GM12878 (cell line): ENCODE data around the gene TNRC6C. TPM values are rescaled to one million over a fixed set of nuclear protein-coding genes. Genes with fewer than 3 reads are reported as not detected.

Experiments
- ATAC-seq: fragments of 200-7000 bp; cut with Tn5 transposase; 3 replicates; pipeline ENCODE4 v1.9.1; 2020; ENCODE audit warnings: mild to moderate bottlenecking, moderate library complexity
- BruUV-seq: library from RNA; stranded (reverse); fragments of 400-500 nt; replicated peaks from 2 replicates; lab custom pipeline; 2021; lab: Mats Ljungman, UMichigan
- CTCF ChIA-PET: fragments of 300-600 bp; sonication (Branson Sonifier 250); formaldehyde crosslinking; extraction: SDS; loops from one replicate; lab custom pipeline; 2021; ENCODE audit warnings: inconsistent platforms; lab: Yijun Ruan, JAX
- POLR2A ChIA-PET: fragments of 350-600 bp; formaldehyde crosslinking; extraction: SDS; loops from one replicate; lab custom pipeline; 2021; ENCODE audit warnings: inconsistent platforms; lab: Charles Lee
- RAD21 ChIA-PET: fragments of 300-600 bp; sonication (Branson Sonifier 250); formaldehyde crosslinking; loops from one replicate; lab custom pipeline; 2023; ENCODE audit warnings: antibody characterized with exemption; ENCODE audit not compliant: unreplicated experiment; lab: Charles Lee
- SMC1A ChIA-PET: fragments of 300-600 bp; sonication (Branson Sonifier 250); formaldehyde crosslinking; loops from one replicate; lab custom pipeline; 2023; ENCODE audit not compliant: unreplicated experiment, uncharacterized antibody; lab: Charles Lee
- DNase-seq: peaks from one replicate; pipeline ENCODE4 v3.0.0-alpha.2; 2011; ENCODE audit warnings: low read depth, low spot score
- FAIRE-seq: peaks from 3 replicates; lab custom pipeline; 2011; peaks lifted over from hg19 to GRCh38; lab: Jason Lieb, UNC
- H2AFZ ChIP-seq: 2 replicates; pipeline ENCODE4 v1.6.0; 2011; ENCODE audit warnings: low read depth, low read length, control low read depth; ENCODE audit not compliant: control insufficient read depth
- H3K27ac ChIP-seq: 2 replicates; pipeline ENCODE4 v1.5.1; 2011; ENCODE audit warnings: control low read depth; ENCODE audit not compliant: control insufficient read depth, insufficient read depth
- H3K27me3 ChIP-seq, 2 experiments: replicated peaks in 1 of 2; 2 replicates each; pipeline versions ENCODE4 v1.6.0 to v1.6.1; 2011; ENCODE audit warnings: low read length in 1 of 2; ENCODE audit not compliant: control insufficient read depth in 2 of 2, insufficient read depth in 2 of 2
- H3K36me3 ChIP-seq, 2 experiments: 2 replicates each; pipeline ENCODE4 v1.5.1; 2011; ENCODE audit warnings: low read length in 1 of 2; ENCODE audit not compliant: control insufficient read depth in 2 of 2, insufficient read depth in 2 of 2
- H3K4me1 ChIP-seq: 2 replicates; pipeline ENCODE4 v1.6.1; 2011; ENCODE audit warnings: mild to moderate bottlenecking, low read length, moderate library complexity, mixed read lengths; ENCODE audit not compliant: control insufficient read depth, insufficient read depth
- H3K4me2 ChIP-seq: 2 replicates; pipeline ENCODE4 v1.6.0; 2011; ENCODE audit warnings: control low read depth; ENCODE audit not compliant: control insufficient read depth, insufficient read depth
- H3K4me3 ChIP-seq: fragments of 200-600 bp; sonication (generic); 2 replicates; pipeline ENCODE4 v1.5.1; 2016
- H3K79me2 ChIP-seq: 2 replicates; pipeline ENCODE4 v1.6.0; 2011; ENCODE audit warnings: low read length; ENCODE audit not compliant: control insufficient read depth, insufficient read depth
- H3K9ac ChIP-seq: 2 replicates; pipeline ENCODE4 v1.8.0; 2011; ENCODE audit warnings: low read length, control low read depth, mixed read lengths; ENCODE audit not compliant: control insufficient read depth, insufficient read depth
- H3K9me3 ChIP-seq: replicated peaks from 3 replicates; pipeline ENCODE4 v1.5.1; 2011; ENCODE audit warnings: mild to moderate bottlenecking, low read length; ENCODE audit not compliant: control insufficient read depth, insufficient read depth
- H4K20me1 ChIP-seq: 2 replicates; pipeline ENCODE4 v1.6.0; 2011; ENCODE audit not compliant: control insufficient read depth, insufficient read depth
- ATF2 ChIP-seq: IDR thresholded peaks from 2 replicates; pipeline ENCODE4 v1.6.1; 2012; ENCODE audit warnings: low read length, inconsistent platforms
- CEBPB ChIP-seq, 2 experiments: fragments of 150-350 bp in 1 of 2; IDR thresholded peaks; 2 replicates each; pipeline ENCODE4 v1.6.1; 2012 to 2014; ENCODE audit warnings: low read depth in 2 of 2, low read length in 2 of 2, borderline replicate concordance in 1 of 2, inconsistent platforms in 1 of 2
- MTA3 ChIP-seq: IDR thresholded peaks from 2 replicates; pipeline ENCODE4 v1.6.1; 2012; ENCODE audit warnings: low read length, inconsistent platforms, borderline replicate concordance
- NBN ChIP-seq: fragments of 450-650 bp; IDR thresholded peaks from 2 replicates; pipeline ENCODE4 v1.6.1; 2016
- NR2C2 ChIP-seq: IDR thresholded peaks from 2 replicates; pipeline ENCODE4 v1.6.1; 2011; ENCODE audit warnings: borderline replicate concordance, low read depth; ENCODE audit not compliant: control insufficient read depth, insufficient read length
- WGBS: methylation state at CpG from one replicate; pipeline ENCODE4 v1.1.6; 2016; ENCODE audit warnings: low lambda C conversion rate; ENCODE audit not compliant: insufficient replicate concordance, insufficient coverage; ENCODE audit errors: missing lambda C conversion rate; 5-methylcytosine and 5-hydroxymethylcytosine counted together
- in situ Hi-C: fragments of 300-500 bp; cut with MboI; formaldehyde crosslinking; loops from 9 replicates; pipeline ENCODE4 v1.14.3; 2018; ENCODE audit warnings: mixed read lengths
- intact Hi-C: fragments of 100-400 bp; cut with micrococcal nuclease; formaldehyde crosslinking; loops from one replicate; pipeline ENCODE4 v1.14.2; 2022; ENCODE audit not compliant: unreplicated experiment
- polyA plus RNA-seq, 11 experiments: library from polyadenylated mRNA; depleted of rRNA in 4 of 11; unstranded in 6 of 11; stranded (reverse) in 5 of 11; fragments of >200 nt; fragmentation: Nextera tagmentation in 4 of 11; fragmentation: Illumina TruSeq in 1 of 11; extraction: Ambion mirVana in 4 of 11; extraction: Trizol in 1 of 11; gene quantifications; 1 replicate in 1 of 11; 2 replicates in 10 of 11; pipeline versions ENCODE4 v1.2.1 to v1.2.3, GENCODE V29; 2011 to 2016; ENCODE audit warnings: inconsistent platforms in 2 of 11, missing spikeins in 2 of 11, low read depth in 1 of 11
- total RNA-seq, 4 experiments: library from RNA; depleted of rRNA in 3 of 4; stranded (reverse); fragments of >200 nt in 3 of 4; fragmentation: Illumina TruSeq in 1 of 4; extraction: Trizol in 1 of 4; gene quantifications; 2 replicates each; pipeline versions ENCODE4 v1.2.1 to v1.2.3, GENCODE V29; 2013 to 2021

The TNRC6C gene
- total and polyA plus RNA-seq, 10 of the 15 experiments (the other 5 are each of a cell fraction or from before 2014, with no cell fraction given), result 0.40 to 6.1 (median 0.96) TPM

DNA sequence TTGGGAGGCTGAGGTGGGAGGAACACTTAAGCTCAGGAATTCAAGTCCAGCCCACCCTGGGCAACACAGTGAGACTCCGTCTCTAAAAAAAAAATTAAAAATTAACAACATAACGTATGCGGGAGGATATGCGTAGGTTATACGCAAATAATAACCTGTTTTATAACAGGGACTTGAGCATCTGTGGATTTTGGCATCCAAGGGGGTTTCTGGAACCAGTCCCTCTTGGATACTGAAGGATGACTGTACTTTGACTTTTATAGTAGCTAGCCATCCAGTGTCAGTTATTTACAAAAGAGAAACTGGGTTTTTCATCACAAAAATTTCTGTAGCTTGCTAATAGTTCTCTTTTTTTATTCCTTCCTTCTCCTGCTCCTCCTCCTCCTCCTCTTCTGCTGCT lies 64.5 kb downstream of the TNRC6C start (continued):
- TF ChIP-seq CEBPB (IDR thresholded peaks at IDR 0.05; ENCODE audit: borderline replicate concordance in 1 of 2, low read depth in 2 of 2, low read length in 2 of 2) (no peak), NBN (no peak), NR2C2 (no peak)

DNA sequence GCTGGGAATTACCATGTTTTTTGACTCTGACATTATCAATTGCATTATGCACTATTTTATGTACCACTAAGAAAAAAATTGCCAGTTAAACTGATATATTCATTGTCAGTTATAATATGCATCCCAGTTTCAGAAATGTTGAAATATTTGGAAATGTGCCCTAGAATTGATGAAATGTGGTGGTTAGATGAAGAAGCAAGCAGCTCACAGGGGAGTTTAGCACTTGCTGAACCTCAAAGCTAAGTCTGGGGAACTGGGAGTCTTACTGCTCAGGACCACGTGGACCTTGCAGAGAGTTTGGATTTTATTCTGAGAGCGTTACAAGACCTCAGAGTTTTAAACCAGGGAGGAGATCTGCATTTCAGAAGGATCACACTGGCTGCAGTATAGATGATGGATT lies 67.9 kb downstream of the TNRC6C start:
- no peaks in the 10 kb centered on the region for H3K9me3 ChIP-seq
- H3K27ac ChIP-seq, result no peak overlapping the region
- H3K4me1 ChIP-seq, result no peaks in the 10 kb centered on the region
- no peaks in the 10 kb centered on the region for H3K36me3 ChIP-seq
- no peak for FAIRE-seq
- intact Hi-C loops, result no loop called here
- 31% methylated on average over 2 of the region's 2 CpGs for WGBS
- in situ Hi-C loops, result no loop called here
- TF ChIP-seq ATF2 (no peak), MTA3 (no peak)
- TF ChIP-seq, all 136 proteins: peak for 0
- ChIA-PET RAD21 (no interaction called here), CTCF (interaction anchor here (0.7 to 1.6 kb wide), 4 partner anchors 11 to 58 kb away, joined by 3 to 4 read pairs (median 4); no protein-coding TSS in a partner anchor), POLR2A (no interaction called here), SMC1A (interaction anchor here (0.8 to 1.5 kb wide), 3 partner anchors 9 to 13 kb away, joined by 3 to 5 read pairs (median 3); no protein-coding TSS in a partner anchor)
- no TSS peak for BruUV-seq
- Histone ChIP-seq H4K20me1 (no peaks in the 10 kb centered on the region), H2AFZ (no peak overlapping the region), H3K27me3 (no peaks in the 10 kb centered on the region), H3K79me2 (no peaks in the 10 kb centered on the region), H3K4me3 (no peak overlapping the region), H3K4me2 (no peak overlapping the region), H3K9ac (no peak overlapping the region)
- no peak for ATAC-seq
- DNase-seq, result no peak
